ENCODE data around the gene BEND5. TPM values are rescaled to one million over a fixed set of nuclear protein-coding genes. Genes with fewer than 3 reads are reported as not detected.

BEND5 gene
- total and polyA plus RNA-seq, 2 of the 13 experiments (the other 11 are each of a cell fraction or from before 2014, with no cell fraction given) = 0.11 TPM; not detected in 1

GRCh38 chr1:48790397-48790796 is 13.7 kb upstream of the BEND5 start:
- H3K4me1 ChIP-seq (ENCODE audit: insufficient read depth, low read length) = no peaks in the 10 kb centered on the region
- no peak overlapping the region for H2AFZ ChIP-seq (ENCODE audit: low read length)
- H3K4me2 ChIP-seq (ENCODE audit: low read depth, low read length) = no peak overlapping the region
- ATAC-seq = no peak
- intact Hi-C loops (cut with micrococcal nuclease; ENCODE audit: unreplicated experiment) (no loop called here), in situ Hi-C loops (cut with HindIII; ENCODE audit: extremely low pct_ligation_motif_present, low pct_unique_long_range_greater_than_20kb) (no loop called here)
- TF ChIP-seq MTERF4 (CRISPR knock-in tag; IDR thresholded peaks at IDR 0.05) (no peak), LRRFIP1 (CRISPR knock-in tag; conservative IDR thresholded peaks at IDR 0.05) (no peak), ZNF672 (CRISPR knock-in tag; IDR thresholded peaks at IDR 0.05) (no peak), ZBTB25 (CRISPR knock-in tag; IDR thresholded peaks at IDR 0.05) (no peak), ZNF879 (CRISPR knock-in tag; IDR thresholded peaks at IDR 0.05) (no peak), GMEB1 (CRISPR knock-in tag; IDR thresholded peaks at IDR 0.05; ENCODE audit: borderline replicate concordance) (no peak)
- H3K4me3 ChIP-seq (replicated peaks in 1 of 3; ENCODE audit: insufficient read depth in 1 of 3, low read depth in 2 of 3, low read length in 3 of 3) = no peak overlapping the region
- CTCF ChIA-PET (ENCODE audit: low intra/inter-chr PET ratio, low total read pairs) = no interaction called here
- no peak for FAIRE-seq
- DNase-seq (ENCODE audit: low spot score) = no peak
- POLR2A ChIA-PET = no interaction called here
- no peak overlapping the region for H3K27ac ChIP-seq (ENCODE audit: extremely low read length, insufficient read depth, low read length)
- H4K20me1 ChIP-seq (ENCODE audit: insufficient read depth, low read length) = no peaks in the 10 kb centered on the region
- no peaks in the 10 kb centered on the region for H3K9me3 ChIP-seq (ENCODE audit: low read length)
- no peaks in the 10 kb centered on the region for H3K36me3 ChIP-seq (replicated peaks in 1 of 2; ENCODE audit: control insufficient read depth in 1 of 2, insufficient read depth in 2 of 2, low read length in 2 of 2)
- no TSS peak for BruUV-seq (replicated peaks)
- H3K79me2 ChIP-seq (ENCODE audit: insufficient read depth, low read length) = no peaks in the 10 kb centered on the region
- no peaks in the 10 kb centered on the region for H3K27me3 ChIP-seq (ENCODE audit: control insufficient read depth in 1 of 2, insufficient read depth in 2 of 2, low read length in 2 of 2)
- no peak overlapping the region for H3K9ac ChIP-seq (ENCODE audit: insufficient read depth, low read depth, low read length)

Measured in HepG2 (cell line).